ENCODE data around the gene MYH7.
A peak's percentile ranks its signal among the peaks of the same experiment; 100 is the strongest.

The MYH7 gene

DNA sequence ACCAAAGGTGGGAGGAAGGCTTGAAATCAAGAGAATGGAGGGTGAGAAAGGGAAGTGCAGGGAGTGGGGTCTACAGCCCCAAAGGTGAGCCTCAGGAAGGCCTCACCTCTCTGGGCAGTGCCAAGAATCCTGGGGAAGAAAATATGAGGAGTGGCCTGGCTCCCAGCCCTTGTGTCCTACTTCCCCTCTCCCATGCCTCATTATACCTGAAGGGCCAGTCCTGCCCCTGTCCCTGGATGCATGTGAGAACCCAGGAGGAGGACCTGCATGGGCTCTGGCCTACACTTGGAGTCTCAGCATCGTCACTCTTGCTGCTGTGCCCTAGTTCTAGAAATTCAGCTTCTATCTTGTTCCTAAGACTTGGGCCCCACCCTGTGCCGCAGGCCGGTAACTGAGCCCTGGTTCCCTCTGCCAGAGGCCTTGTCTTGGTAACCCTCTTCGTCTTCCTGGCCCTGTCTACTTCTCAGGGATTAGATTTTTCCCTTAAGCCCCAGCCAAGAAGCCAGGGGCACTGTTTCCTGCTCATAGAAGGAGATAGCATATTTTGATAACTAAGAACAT, 10.9 kb upstream of the MYH7 start:
- DNase-seq (ENCODE audit: low spot score), result no peak
- TF ChIP-seq, protein P1, sequence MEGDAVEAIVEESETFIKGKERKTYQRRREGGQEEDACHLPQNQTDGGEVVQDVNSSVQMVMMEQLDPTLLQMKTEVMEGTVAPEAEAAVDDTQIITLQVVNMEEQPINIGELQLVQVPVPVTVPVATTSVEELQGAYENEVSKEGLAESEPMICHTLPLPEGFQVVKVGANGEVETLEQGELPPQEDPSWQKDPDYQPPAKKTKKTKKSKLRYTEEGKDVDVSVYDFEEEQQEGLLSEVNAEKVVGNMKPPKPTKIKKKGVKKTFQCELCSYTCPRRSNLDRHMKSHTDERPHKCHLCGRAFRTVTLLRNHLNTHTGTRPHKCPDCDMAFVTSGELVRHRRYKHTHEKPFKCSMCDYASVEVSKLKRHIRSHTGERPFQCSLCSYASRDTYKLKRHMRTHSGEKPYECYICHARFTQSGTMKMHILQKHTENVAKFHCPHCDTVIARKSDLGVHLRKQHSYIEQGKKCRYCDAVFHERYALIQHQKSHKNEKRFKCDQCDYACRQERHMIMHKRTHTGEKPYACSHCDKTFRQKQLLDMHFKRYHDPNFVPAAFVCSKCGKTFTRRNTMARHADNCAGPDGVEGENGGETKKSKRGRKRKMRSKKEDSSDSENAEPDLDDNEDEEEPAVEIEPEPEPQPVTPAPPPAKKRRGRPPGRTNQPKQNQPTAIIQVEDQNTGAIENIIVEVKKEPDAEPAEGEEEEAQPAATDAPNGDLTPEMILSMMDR (IDR thresholded peaks at IDR 0.05; ENCODE audit: extremely low read depth, missing control alignments), result no peak

DNA sequence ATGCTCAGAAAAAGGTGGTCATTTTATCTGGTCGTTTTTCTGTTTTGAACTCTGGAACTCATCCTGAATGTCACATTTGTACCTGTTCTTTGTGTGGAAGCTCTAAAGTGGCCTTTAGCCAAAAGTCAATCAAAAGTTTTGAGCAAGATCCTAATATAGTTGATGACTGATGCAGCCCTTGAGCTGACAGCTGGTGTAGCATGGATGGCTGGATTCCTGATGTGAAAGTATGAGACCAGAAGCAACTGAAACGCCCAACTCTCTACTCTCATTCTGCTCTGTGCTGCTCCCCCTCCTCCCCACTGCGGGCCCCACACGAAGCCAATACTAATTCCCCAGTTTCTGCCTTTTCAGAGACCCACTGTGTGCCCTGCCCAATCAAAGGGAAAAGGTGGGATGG, 10.3 kb upstream of the MYH7 start:
- TF ChIP-seq, protein P1 (IDR thresholded peaks at IDR 0.05; ENCODE audit: extremely low read depth, missing control alignments), result no peak
- DNase-seq (ENCODE audit: low spot score), result peak; percentile 2

DNA sequence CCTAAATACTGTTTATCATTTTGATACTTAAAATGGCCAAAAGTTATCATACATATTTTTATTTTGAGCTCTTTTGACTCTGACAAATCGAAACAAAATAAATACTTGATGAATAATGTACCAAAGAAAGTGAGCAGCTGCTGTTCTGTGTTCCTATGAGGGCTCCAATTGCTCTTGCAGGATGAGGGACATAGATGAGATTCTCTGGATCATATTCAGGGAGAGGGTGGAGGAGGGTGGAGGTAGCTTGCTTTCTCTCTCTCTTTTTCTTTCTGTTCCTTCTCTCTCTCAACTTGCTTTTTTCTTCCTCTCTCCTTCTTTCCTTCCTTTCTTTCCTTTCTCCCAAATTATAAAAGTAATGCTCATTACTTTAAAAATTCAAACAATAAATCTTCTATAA, 8.9 kb upstream of the MYH7 start:
- DNase-seq (ENCODE audit: low spot score), result no peak
- TF ChIP-seq, protein P1 (IDR thresholded peaks at IDR 0.05; ENCODE audit: extremely low read depth, missing control alignments), result no peak

DNA sequence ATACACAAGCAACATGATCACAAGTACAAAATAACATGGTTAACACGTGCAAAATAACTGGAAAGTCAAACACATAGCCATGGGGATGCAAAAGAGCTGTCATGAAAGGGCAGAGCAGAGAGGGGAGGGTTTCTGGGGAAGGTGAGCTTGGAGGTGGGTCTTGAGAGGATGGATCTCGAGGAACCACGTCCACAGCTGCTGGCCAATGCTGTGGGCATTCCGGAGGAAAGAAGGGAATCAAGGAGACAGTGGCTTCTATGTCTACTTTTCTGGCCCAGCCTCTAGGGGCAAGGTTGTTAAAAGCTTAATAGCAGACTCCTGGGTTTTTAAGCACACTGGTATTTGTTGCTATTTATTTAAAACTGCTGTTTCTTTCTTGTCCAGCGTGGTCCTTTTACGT, 8.4 kb upstream of the MYH7 start:
- TF ChIP-seq, protein P1 (IDR thresholded peaks at IDR 0.05; ENCODE audit: extremely low read depth, missing control alignments), result no peak
- DNase-seq (ENCODE audit: low spot score), result no peak

DNA sequence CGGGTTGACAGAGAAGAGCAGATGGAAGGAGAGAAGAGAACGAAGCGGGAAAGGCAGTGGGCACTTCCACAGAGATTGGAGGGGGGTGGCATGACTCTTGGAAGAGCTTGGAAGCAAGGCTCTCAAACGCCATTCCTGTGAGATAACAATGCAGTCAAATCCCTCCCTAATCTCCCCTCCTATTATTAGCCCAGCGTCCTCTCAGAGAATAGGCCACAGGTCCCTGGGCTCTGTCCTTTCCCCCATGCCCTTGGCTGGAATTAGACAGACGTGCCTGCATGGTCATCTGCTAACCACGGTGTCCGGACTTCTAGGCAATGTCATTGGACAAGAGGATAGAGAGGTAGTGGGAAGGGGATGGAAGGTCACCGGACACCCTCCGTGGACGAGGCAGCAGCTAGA, 8.0 kb upstream of the MYH7 start:
- no peak for DNase-seq (ENCODE audit: low spot score)
- TF ChIP-seq, protein P1 (IDR thresholded peaks at IDR 0.05; ENCODE audit: extremely low read depth, missing control alignments), result no peak

DNA sequence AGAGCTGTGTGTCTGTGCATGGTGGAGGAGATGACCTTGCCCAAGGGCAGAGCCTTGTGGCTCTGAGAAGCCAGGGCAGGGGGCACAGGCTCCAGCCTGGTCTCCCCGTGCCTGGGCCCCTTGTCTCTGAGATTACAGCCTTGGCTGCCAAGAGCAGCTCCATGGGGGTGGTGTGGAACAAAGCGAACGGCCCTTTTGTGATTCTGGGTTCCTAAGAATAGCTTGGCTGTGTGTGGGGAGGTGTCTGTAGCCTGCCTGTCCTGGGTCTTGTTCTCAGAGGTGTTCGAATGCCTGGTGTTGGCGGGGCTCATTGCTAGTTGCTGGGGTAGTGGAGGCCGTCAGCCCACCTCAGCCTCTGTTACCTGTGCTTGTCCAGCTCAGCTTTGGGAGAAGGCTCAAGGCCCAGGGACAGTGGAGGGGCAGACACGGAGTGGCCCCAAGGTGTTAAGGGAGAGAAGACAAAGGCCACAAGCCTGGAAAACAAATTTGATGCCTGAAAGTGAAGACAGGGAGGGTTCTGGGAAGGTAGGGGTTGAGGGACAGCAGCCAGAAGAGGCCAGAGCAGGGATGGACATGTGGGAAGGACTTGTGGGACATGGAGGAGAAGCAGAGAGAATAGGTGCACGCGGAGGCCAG, 7.4 kb upstream of the MYH7 start:
- DNase-seq (ENCODE audit: low spot score), result no peak
- TF ChIP-seq, protein P1 (IDR thresholded peaks at IDR 0.05; ENCODE audit: extremely low read depth, missing control alignments), result no peak

DNA sequence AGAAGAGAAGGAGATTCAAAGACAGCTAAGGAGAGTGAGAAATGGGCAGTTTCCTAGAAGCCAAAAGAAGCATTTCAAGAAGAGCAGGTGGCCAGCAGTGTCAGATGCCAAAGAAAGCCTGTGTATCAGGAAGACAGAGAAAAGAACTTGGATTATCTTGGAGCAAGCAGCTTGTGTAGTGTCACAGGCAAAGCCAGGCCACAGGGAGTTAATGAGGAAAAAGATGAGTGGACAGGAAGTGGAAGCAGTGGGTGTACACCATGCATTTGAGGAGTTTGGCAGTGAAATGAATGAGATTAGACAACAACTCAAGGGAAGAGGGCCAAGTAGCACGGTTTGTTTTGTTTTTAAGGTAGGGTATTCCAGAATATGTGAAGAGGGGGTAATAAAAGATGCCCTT, 5.6 kb upstream of the MYH7 start:
- DNase-seq (ENCODE audit: low spot score), result no peak
- TF ChIP-seq, protein P1 (IDR thresholded peaks at IDR 0.05; ENCODE audit: extremely low read depth, missing control alignments), result no peak
